ENCODE measurements around the gene SDHAF4. TPM values are rescaled to one million over a fixed set of nuclear protein-coding genes. Genes with fewer than 3 reads are reported as not detected.
"Not testable (repeated sequence)": the region's sequence is repeated elsewhere in the genome, so short reads cannot be mapped to it uniquely, and the experiment has no call there.

Gene SDHAF4
- total RNA-seq, 1 donor from 2014 or later, result 16.6 TPM

- intact Hi-C loops (cut with DNase I), result no loop called here
- DNase-seq (ENCODE audit: missing footprints) (no peak), ATAC-seq (no peak)
Observed at GRCh38 chr6:70575899-70576495, 9.3 kb downstream of the SDHAF4 start.

- DNase-seq (ENCODE audit: missing footprints) (no peak), ATAC-seq (no peak)
- intact Hi-C loops (cut with DNase I), result no loop called here
Observed at GRCh38 chr6:70586114-70586513, 19.4 kb downstream of the SDHAF4 start.

- DNase-seq (ENCODE audit: missing footprints) (no peak), ATAC-seq (no peak)
- intact Hi-C loops (cut with DNase I), result no loop called here
Observed at GRCh38 chr6:70590400-70590799, 23.7 kb downstream of the SDHAF4 start.

- ATAC-seq (no peak), DNase-seq (ENCODE audit: missing footprints) (no peak)
- intact Hi-C loops (cut with DNase I), result no loop called here
Observed at GRCh38 chr6:70592391-70593117, 25.8 kb downstream of the SDHAF4 start.

- ATAC-seq (no peak), DNase-seq (ENCODE audit: missing footprints) (no peak)
- intact Hi-C loops (cut with DNase I), result no loop called here
Observed at GRCh38 chr6:70593118-70593486, 26.4 kb downstream of the SDHAF4 start.

GRCh38 chr6:70599187-70599586, 32.5 kb downstream of the SDHAF4 start:
- intact Hi-C loops (cut with DNase I), result no loop called here
- DNase-seq (ENCODE audit: missing footprints) (no peak), ATAC-seq (no peak)

- no peak for DNase-seq (ENCODE audit: missing footprints)
- intact Hi-C loops (cut with DNase I), result no loop called here
- no peak for ATAC-seq
Observed at GRCh38 chr6:70601014-70601413, 34.3 kb downstream of the SDHAF4 start.

- ATAC-seq (no peak), DNase-seq (ENCODE audit: missing footprints) (no peak)
- intact Hi-C loops (cut with DNase I), result no loop called here
Observed at GRCh38 chr6:70604254-70604653, 37.5 kb downstream of the SDHAF4 start.

GRCh38 chr6:70607371-70607770, 40.6 kb downstream of the SDHAF4 start:
- intact Hi-C loops (cut with DNase I); DNase-seq (ENCODE audit: missing footprints); ATAC-seq: not testable (repeated sequence)

- ATAC-seq; DNase-seq (ENCODE audit: missing footprints); intact Hi-C loops (cut with DNase I): not testable (repeated sequence)
Observed at GRCh38 chr6:70609181-70609580, 42.5 kb downstream of the SDHAF4 start.

- DNase-seq (ENCODE audit: missing footprints), result no peak
- ATAC-seq, result no peak
- intact Hi-C loops (cut with DNase I), result no loop called here
Observed at GRCh38 chr6:70616728-70617260, 50.1 kb downstream of the SDHAF4 start.

GRCh38 chr6:70620746-70621145, 54.0 kb downstream of the SDHAF4 start:
- DNase-seq (ENCODE audit: missing footprints) (no peak), ATAC-seq (no peak)
- intact Hi-C loops (cut with DNase I), result no loop called here

GRCh38 chr6:70622461-70622860, 55.7 kb downstream of the SDHAF4 start:
- intact Hi-C loops (cut with DNase I), result no loop called here
- DNase-seq (ENCODE audit: missing footprints) (no peak), ATAC-seq (no peak)

GRCh38 chr6:70625436-70625835, 58.7 kb downstream of the SDHAF4 start:
- ATAC-seq, result no peak
- intact Hi-C loops (cut with DNase I), result no loop called here

GRCh38 chr6:70627500-70628254, 60.9 kb downstream of the SDHAF4 start:
- intact Hi-C loops (cut with DNase I), result no loop called here
- DNase-seq (ENCODE audit: missing footprints), result no peak
- ATAC-seq, result no peak

More at GRCh38 chr6:70625436-70625835, 58.7 kb downstream of the SDHAF4 start:
- no peak for DNase-seq (ENCODE audit: missing footprints)

- intact Hi-C loops (cut with DNase I), result no loop called here
- ATAC-seq (no peak), DNase-seq (ENCODE audit: missing footprints) (no peak)
Observed at GRCh38 chr6:70629929-70630328, 63.2 kb downstream of the SDHAF4 start.

- DNase-seq (ENCODE audit: missing footprints), result no peak
- intact Hi-C loops (cut with DNase I), result no loop called here
Observed at GRCh38 chr6:70633870-70634269, 67.1 kb downstream of the SDHAF4 start.

GRCh38 chr6:70636596-70636995, 69.9 kb downstream of the SDHAF4 start:
- ATAC-seq (no peak), DNase-seq (ENCODE audit: missing footprints) (no peak)
- intact Hi-C loops (cut with DNase I), result no loop called here

More at GRCh38 chr6:70633870-70634269, 67.1 kb downstream of the SDHAF4 start:
- no peak for ATAC-seq

GRCh38 chr6:70638468-70638867, 71.7 kb downstream of the SDHAF4 start:
- ATAC-seq, result no peak
- intact Hi-C loops (cut with DNase I), result no loop called here

More at GRCh38 chr6:70638468-70638867, 71.7 kb downstream of the SDHAF4 start:
- no peak for DNase-seq (ENCODE audit: missing footprints)

All from Right ventricle myocardium inferior (tissue), 1 donor.